K562 (cell line): ENCODE data around the gene C6orf62. TPM values are rescaled to one million over a fixed set of nuclear protein-coding genes. Genes with fewer than 3 reads are reported as not detected.

Experiments used
- AFF4 ChIP-seq: sonication (generic); formaldehyde crosslinking; IDR thresholded peaks from 2 replicates; pipeline ENCODE4 v1.8.0; 2023; ENCODE audit warnings: mild to moderate bottlenecking, missing genetic modification reagents
- CTCFL ChIP-seq: IDR thresholded peaks from 2 replicates; pipeline ENCODE4 v1.6.1; 2011; ENCODE audit warnings: borderline replicate concordance, low read depth, mild to moderate bottlenecking, moderate library complexity, low read length; ENCODE audit not compliant: insufficient read depth, poor library complexity, severe bottlenecking
- THAP12 ChIP-seq: fragments of 250-450 bp; sonication (Bioruptor Pico); IDR thresholded peaks from 2 replicates; pipeline ENCODE4 v1.9.0; 2021; ENCODE audit warnings: mild to moderate bottlenecking, inconsistent platforms
- ZNF263 ChIP-seq: sonication (generic); formaldehyde crosslinking; IDR thresholded peaks from 2 replicates; pipeline ENCODE4 v1.8.0; 2022; ENCODE audit warnings: mild to moderate bottlenecking, missing genetic modification reagents, borderline replicate concordance
- ZNF318 ChIP-seq, 2 experiments: fragments of 450-650 bp; IDR thresholded peaks; 2 replicates each; pipeline ENCODE4 v1.6.1; 2016; ENCODE audit warnings: mild to moderate bottlenecking in 2 of 2, borderline replicate concordance in 1 of 2, low read depth in 1 of 2, moderate library complexity in 1 of 2
- ZNF347 ChIP-seq: fragments of 450-650 bp; formaldehyde crosslinking; IDR thresholded peaks from 2 replicates; pipeline ENCODE4 v1.4.0; 2020; ENCODE audit warnings: low read depth, mild to moderate bottlenecking, moderate library complexity
- ZNF384 ChIP-seq: IDR thresholded peaks from 2 replicates; pipeline ENCODE4 v1.6.1; 2012; ENCODE audit warnings: low read depth, low read length, improper control_type of control experiment
- polyA plus RNA-seq, 8 experiments: library from polyadenylated mRNA; depleted of rRNA in 4 of 8; stranded (reverse) in 5 of 8; unstranded in 3 of 8; fragments of >200 nt; fragmentation: Nextera tagmentation in 2 of 8; fragmentation: Illumina TruSeq in 1 of 8; extraction: Ambion mirVana in 2 of 8; extraction: Trizol in 1 of 8; gene quantifications; 2 replicates each; pipeline versions ENCODE4 v1.2.1 to v1.2.3, GENCODE V29; 2011 to 2014; ENCODE audit warnings: inconsistent platforms in 1 of 8, missing spikeins in 1 of 8
- total RNA-seq, 7 experiments: library from RNA; depleted of rRNA in 6 of 7; stranded (reverse); fragments of >200 nt in 6 of 7; fragmentation: Illumina TruSeq in 2 of 7; extraction: Trizol in 2 of 7; gene quantifications; 2 replicates each; pipeline versions ENCODE4 v1.2.1 to v1.2.3, GENCODE V29; 2011 to 2021; ENCODE audit warnings: low replicate concordance in 1 of 7

C6orf62 gene
- total and polyA plus RNA-seq, 9 of the 15 experiments (the other 6 are each of a cell fraction or from before 2014, with no cell fraction given), result 48.5 to 579 (median 111) TPM

- peak; percentile 20; the same call in 1 of the 2 replicates for TF ChIP-seq THAP12
- no peak for TF ChIP-seq ZNF347 (CRISPR knock-in tag)
- peak; percentile 34 for TF ChIP-seq CTCFL
- peak; percentile 91 for TF ChIP-seq AFF4 (CRISPR knock-in tag)
- TF ChIP-seq ZNF318 (IDR thresholded peaks at IDR 0.05; ENCODE audit: borderline replicate concordance in 1 of 2, low read depth in 1 of 2), result no peak
- TF ChIP-seq ZNF384, result no peak
- no peak for TF ChIP-seq ZNF263 (CRISPR knock-in tag)
Measured at GRCh38 chr6:24720131-24720603, 1.2 kb upstream of the C6orf62 start (continued).
